GM21390 (cell line): ENCODE data around the gene PARD6G.

Source experiments
- ATAC-seq: cut with Tn5 transposase; IDR thresholded peaks from one replicate; pipeline ENCODE4 v1.9.1; 2021; ENCODE audit not compliant: unreplicated experiment

PARD6G gene

DNA sequence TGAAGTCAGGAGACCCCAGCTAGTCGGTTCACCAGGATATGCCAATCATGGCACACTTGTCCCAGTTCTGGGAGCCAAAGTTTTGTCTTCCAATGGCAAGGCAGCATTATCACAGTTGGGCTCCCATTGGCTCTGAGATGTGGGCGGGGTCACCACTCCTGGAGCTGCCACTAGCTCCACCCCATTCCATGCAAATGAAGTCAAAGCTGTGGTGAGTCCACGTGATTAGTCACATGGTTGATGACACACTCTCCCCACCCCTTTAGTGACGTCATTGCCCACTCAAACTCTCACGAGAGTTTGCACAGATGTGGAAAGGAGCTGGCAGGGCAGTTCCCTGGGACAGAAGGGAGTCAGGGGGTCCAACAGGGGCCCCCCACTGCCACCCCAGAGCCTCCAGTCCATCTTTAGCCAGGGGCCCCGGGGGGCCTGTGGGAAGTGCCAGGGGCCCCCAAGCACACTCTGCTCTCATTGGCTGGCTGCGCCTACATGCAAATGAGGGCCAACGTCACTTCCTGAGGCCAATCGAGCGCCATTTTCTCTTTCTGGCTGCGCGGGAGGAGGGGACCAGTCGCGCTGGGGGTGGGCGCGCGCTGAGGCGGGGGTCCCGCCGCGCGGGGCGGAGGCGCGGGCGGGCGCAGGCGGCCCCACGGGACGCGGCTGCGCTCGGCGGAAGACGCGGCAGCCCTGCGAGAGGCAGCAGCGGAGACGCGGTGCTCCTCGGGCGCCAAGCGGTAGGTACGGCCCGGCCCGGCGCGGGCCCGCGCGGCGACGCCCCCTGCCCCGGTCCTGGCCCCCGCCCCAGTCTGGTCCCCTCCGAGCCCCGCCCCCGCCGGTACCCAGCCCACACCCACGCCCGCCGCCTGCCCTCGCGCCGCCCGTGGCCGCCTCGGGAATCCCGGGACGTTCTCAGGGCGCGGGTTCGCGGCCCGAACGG is 138.3 kb downstream of the PARD6G start, which contains the start of gene ADNP2:
TSS of gene ADNP2 (plus strand) at position 524 of the 937 bp plus-strand sequence. CDS start 8,281 bp downstream, outside the sequence.
- peak; percentile 64 for ATAC-seq

DNA sequence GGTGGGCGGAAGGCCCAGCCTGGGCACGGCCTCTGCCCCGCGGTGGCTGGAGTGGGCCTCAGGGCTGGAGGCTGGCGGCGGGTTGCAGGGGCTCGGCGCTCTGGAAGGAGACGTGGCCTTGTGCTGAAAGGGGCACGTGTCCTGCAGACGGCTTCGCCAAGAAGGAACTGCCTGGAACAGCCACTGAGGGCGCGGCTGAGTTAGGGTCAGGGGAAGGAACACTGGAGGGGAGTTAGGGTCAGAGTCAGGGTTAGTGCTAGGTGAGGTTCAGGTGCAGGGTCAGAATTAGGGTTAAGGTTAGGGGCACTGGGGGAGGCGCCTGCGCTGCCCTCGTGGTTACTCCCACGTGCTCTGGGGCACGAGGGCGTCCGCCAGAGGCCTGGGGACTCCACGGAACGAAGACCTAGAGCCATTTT is 139.2 kb downstream of the PARD6G start:
- ATAC-seq, result no peak

DNA sequence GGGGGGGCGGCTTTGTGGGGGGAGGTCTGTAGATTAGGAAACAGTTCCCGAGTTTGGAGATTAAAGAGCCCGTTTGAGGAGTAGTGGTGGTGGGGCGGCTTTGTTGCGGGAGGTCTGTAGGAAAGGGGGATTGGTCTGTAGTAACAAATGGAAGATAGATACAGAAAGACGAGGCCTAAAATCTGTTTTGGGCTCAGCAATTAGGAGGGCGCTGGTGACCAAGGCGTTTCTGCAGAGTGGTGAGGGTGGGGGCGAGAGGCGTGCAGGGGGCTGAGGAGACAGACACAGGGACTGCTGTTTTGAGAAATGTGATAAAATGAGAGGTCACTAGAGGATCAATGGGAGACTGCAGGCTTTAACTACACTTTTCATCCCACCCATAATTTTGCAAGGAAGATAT is 139.9 kb downstream of the PARD6G start:
- ATAC-seq, result no peak
